Endodermal cell (in vitro differentiated cells): ENCODE results near the gene GLIPR1L1. TPM values are rescaled to one million over a fixed set of nuclear protein-coding genes. Genes with fewer than 3 reads are reported as not detected.

Experiments
- DNase-seq: peaks from one replicate; pipeline ENCODE4 v3.0.0-alpha.2; 2017
- H3K27ac ChIP-seq: 2 replicates; pipeline ENCODE4 v1.5.1; 2013; ENCODE audit warnings: mild to moderate bottlenecking, low read depth, low read length, moderate library complexity
- H3K27me3 ChIP-seq: 2 replicates; pipeline ENCODE4 v1.6.1; 2013; ENCODE audit warnings: mild to moderate bottlenecking, low read length, moderate library complexity; ENCODE audit not compliant: insufficient read depth, control insufficient read depth, poor library complexity, severe bottlenecking
- H3K36me3 ChIP-seq: 2 replicates; pipeline ENCODE4 v1.7.0; 2013; ENCODE audit warnings: mild to moderate bottlenecking, low read length, moderate library complexity; ENCODE audit not compliant: control insufficient read depth, insufficient read depth
- H3K4me1 ChIP-seq: one replicate; pipeline ENCODE4 v1.7.0; 2013; ENCODE audit warnings: low read length; ENCODE audit not compliant: control insufficient read depth, insufficient read depth
- H3K4me3 ChIP-seq: 2 replicates; pipeline ENCODE4 v1.5.1; 2013; ENCODE audit warnings: mild to moderate bottlenecking, low read length, moderate library complexity
- H3K9ac ChIP-seq: 2 replicates; pipeline ENCODE4 v1.6.1; 2013; ENCODE audit warnings: mild to moderate bottlenecking, low read length, moderate library complexity; ENCODE audit not compliant: poor library complexity, severe bottlenecking; ENCODE audit errors: extremely low read depth
- H3K9me3 ChIP-seq: 2 replicates; pipeline ENCODE4 v1.6.1; 2013; ENCODE audit warnings: mild to moderate bottlenecking, low read length, moderate library complexity; ENCODE audit not compliant: control insufficient read depth
- H3K27ac Mint-ChIP-seq: 2 replicates; pipeline ENCODE4 v1.8.0; 2020; ENCODE audit warnings: mixed read lengths
- H3K27me3 Mint-ChIP-seq: 2 replicates; pipeline ENCODE4 v1.8.0; 2021; ENCODE audit warnings: mild to moderate bottlenecking, mixed read lengths; ENCODE audit not compliant: insufficient read depth
- H3K36me3 Mint-ChIP-seq: 2 replicates; pipeline ENCODE4 v1.8.0; 2020; ENCODE audit warnings: low read depth, mixed read lengths
- H3K4me1 Mint-ChIP-seq: 2 replicates; pipeline ENCODE4 v1.8.0; 2020; ENCODE audit warnings: mixed read lengths
- H3K4me3 Mint-ChIP-seq: 2 replicates; pipeline ENCODE4 v1.8.0; 2020; ENCODE audit warnings: mild to moderate bottlenecking, moderate library complexity, mixed read lengths
- H3K9me3 Mint-ChIP-seq: 2 replicates; pipeline ENCODE4 v1.8.0; 2020; ENCODE audit warnings: mild to moderate bottlenecking, mixed read lengths
- WGBS, 2 experiments: methylation state at CpG; one replicate each; pipeline versions ENCODE4 v1.1.5 to v1.1.7; 2013; ENCODE audit warnings: missing lambda C conversion rate in 2 of 2, mixed read lengths in 1 of 2; ENCODE audit not compliant: insufficient coverage in 1 of 2, insufficient read length in 1 of 2; 5-methylcytosine and 5-hydroxymethylcytosine counted together
- total RNA-seq, 2 donors: library from RNA; stranded (reverse); fragmentation: NEBNext Ultra II Directional in 1 of 2; extraction: Animal tissue kit (Norgen Biotek cat#: 25700) in 1 of 2; gene quantifications; 2 replicates in 1 of 2; 3 replicates in 1 of 2; pipeline ENCODE4 v1.2.1, GENCODE V29; 2021
- TF ChIP-seq, protein P1 (sequence below): fragments of 200-600 bp; sonication (generic); conservative IDR thresholded peaks from 2 replicates; pipeline ENCODE4 v1.5.0; 2021; ENCODE audit warnings: antibody characterized with exemption, mild to moderate bottlenecking

The GLIPR1L1 gene
- total RNA-seq, 2 donors from 2014 or later, result 1.3 TPM; not detected in 1

DNA sequence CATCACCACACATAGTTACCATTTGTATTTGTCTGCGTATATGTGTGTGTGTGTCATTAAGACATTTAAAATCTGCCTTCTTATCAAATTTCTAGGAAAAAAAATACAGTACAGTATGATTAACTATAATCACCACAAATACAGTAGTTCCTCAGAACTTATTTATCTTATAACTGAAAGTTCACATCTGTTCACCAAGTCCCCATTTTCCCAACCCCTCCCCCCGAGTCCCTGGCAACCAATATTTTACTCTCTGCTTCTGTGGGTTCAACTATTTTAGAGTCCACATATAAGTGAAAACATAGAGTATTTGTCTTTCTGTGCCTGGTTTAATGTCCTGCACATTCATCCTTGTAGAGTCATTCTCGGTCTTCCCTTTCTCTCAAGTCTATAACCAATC, 16.7 kb upstream of the GLIPR1L1 start:
- Histone ChIP-seq H3K4me1 (no peaks in the 10 kb centered on the region), H3K27me3 (peaks cover 14% of the 10 kb centered on the region), H3K36me3 (no peaks in the 10 kb centered on the region), H3K9ac (no peak overlapping the region), H3K4me3 (no peak overlapping the region), H3K9me3 (no peaks in the 10 kb centered on the region), H3K27ac (no peak overlapping the region)
- DNase-seq, result no peak
- peaks cover 10% of the 10 kb centered on the region for H3K4me1 Mint-ChIP-seq
- TF ChIP-seq, protein P1, sequence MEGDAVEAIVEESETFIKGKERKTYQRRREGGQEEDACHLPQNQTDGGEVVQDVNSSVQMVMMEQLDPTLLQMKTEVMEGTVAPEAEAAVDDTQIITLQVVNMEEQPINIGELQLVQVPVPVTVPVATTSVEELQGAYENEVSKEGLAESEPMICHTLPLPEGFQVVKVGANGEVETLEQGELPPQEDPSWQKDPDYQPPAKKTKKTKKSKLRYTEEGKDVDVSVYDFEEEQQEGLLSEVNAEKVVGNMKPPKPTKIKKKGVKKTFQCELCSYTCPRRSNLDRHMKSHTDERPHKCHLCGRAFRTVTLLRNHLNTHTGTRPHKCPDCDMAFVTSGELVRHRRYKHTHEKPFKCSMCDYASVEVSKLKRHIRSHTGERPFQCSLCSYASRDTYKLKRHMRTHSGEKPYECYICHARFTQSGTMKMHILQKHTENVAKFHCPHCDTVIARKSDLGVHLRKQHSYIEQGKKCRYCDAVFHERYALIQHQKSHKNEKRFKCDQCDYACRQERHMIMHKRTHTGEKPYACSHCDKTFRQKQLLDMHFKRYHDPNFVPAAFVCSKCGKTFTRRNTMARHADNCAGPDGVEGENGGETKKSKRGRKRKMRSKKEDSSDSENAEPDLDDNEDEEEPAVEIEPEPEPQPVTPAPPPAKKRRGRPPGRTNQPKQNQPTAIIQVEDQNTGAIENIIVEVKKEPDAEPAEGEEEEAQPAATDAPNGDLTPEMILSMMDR, result no peak
- H3K27me3 Mint-ChIP-seq, result no peaks in the 10 kb centered on the region
- no peaks in the 10 kb centered on the region for H3K36me3 Mint-ChIP-seq
- H3K4me3 Mint-ChIP-seq, result no peak overlapping the region
- WGBS, 2 experiments, result 83 to 97% methylated on average over 1 to 2 of the region's 3 CpGs
- H3K27ac Mint-ChIP-seq, result no peak overlapping the region
- H3K9me3 Mint-ChIP-seq, result no peaks in the 10 kb centered on the region

DNA sequence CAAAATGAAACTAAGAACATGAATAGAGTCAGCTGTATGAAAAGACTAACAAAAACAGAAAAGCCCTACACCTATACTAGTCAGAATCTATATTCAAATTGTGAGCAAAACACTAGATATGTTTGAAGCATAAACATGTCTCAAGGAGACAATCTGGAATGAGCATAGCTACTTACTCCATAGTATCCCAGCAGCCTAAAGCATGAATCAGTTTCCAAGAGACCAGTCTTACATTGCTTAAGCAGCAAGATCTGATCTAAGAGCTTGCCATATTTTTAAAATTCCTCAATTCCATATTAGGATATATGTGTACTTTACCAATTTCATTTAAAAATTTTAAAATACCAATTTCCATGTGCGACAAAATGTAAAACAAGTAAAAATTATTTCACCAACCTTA, 12.0 kb upstream of the GLIPR1L1 start:
- Histone ChIP-seq H3K27ac (no peak overlapping the region), H3K27me3 (peaks cover 8% of the 10 kb centered on the region), H3K9ac (no peak overlapping the region), H3K4me1 (no peaks in the 10 kb centered on the region), H3K4me3 (no peak overlapping the region), H3K36me3 (no peaks in the 10 kb centered on the region), H3K9me3 (no peaks in the 10 kb centered on the region)
- DNase-seq, result no peak
- TF ChIP-seq, protein P1, result no peak
- Mint-ChIP-seq H3K27me3 (no peaks in the 10 kb centered on the region), H3K4me1 (peaks cover 10% of the 10 kb centered on the region), H3K27ac (no peak overlapping the region), H3K36me3 (no peaks in the 10 kb centered on the region), H3K4me3 (no peak overlapping the region), H3K9me3 (no peaks in the 10 kb centered on the region)
- WGBS, 2 experiments, result no CpG with 5 or more reads among the region's 1 CpG

DNA sequence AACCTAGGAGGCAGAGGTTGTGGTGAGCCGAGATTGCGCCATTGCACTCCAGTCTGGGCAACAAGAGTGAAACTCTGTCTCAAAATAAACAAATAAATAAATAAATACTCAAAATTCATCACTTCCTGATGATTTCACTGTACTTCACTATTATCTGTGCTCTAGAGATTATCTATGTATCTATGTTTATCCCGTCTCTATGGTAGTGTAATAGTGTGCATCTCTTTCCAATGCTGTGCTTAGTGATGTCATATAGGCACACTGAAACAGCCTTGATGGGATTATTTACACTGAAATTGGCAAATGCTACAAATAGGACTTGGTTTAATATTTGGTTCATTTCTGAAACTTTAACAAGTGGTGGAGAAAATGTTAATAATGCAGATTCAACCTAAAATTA, 10.8 kb upstream of the GLIPR1L1 start:
- no peak overlapping the region for H3K4me3 ChIP-seq
- H3K27ac Mint-ChIP-seq, result no peak overlapping the region
- H3K4me1 ChIP-seq, result no peaks in the 10 kb centered on the region
- H3K4me3 Mint-ChIP-seq, result no peak overlapping the region
- TF ChIP-seq, protein P1, result no peak
- peaks cover 3% of the 10 kb centered on the region for H3K4me1 Mint-ChIP-seq
- no peaks in the 10 kb centered on the region for H3K27me3 Mint-ChIP-seq
- no peak overlapping the region for H3K27ac ChIP-seq
- H3K9me3 ChIP-seq, result no peaks in the 10 kb centered on the region
- no peaks in the 10 kb centered on the region for H3K9me3 Mint-ChIP-seq
- H3K36me3 ChIP-seq, result no peaks in the 10 kb centered on the region
- no peaks in the 10 kb centered on the region for H3K36me3 Mint-ChIP-seq
- 62 to 100% methylated on average over 1 to 3 of the region's 3 CpGs for WGBS, 2 experiments
- no peak for DNase-seq
- peaks cover 8% of the 10 kb centered on the region for H3K27me3 ChIP-seq
- H3K9ac ChIP-seq, result no peak overlapping the region
